HG03565 (cell line): ENCODE data around the gene CUL9.
"Not testable (repeated sequence)": the region's sequence is repeated elsewhere in the genome, so short reads cannot be mapped to it uniquely, and the experiment has no call there.

Experiments
- ATAC-seq: cut with Tn5 transposase; IDR thresholded peaks from one replicate; pipeline ENCODE4 v1.9.1; 2021; ENCODE audit warnings: mild to moderate bottlenecking, moderate library complexity; ENCODE audit not compliant: unreplicated experiment

CUL9 gene

DNA sequence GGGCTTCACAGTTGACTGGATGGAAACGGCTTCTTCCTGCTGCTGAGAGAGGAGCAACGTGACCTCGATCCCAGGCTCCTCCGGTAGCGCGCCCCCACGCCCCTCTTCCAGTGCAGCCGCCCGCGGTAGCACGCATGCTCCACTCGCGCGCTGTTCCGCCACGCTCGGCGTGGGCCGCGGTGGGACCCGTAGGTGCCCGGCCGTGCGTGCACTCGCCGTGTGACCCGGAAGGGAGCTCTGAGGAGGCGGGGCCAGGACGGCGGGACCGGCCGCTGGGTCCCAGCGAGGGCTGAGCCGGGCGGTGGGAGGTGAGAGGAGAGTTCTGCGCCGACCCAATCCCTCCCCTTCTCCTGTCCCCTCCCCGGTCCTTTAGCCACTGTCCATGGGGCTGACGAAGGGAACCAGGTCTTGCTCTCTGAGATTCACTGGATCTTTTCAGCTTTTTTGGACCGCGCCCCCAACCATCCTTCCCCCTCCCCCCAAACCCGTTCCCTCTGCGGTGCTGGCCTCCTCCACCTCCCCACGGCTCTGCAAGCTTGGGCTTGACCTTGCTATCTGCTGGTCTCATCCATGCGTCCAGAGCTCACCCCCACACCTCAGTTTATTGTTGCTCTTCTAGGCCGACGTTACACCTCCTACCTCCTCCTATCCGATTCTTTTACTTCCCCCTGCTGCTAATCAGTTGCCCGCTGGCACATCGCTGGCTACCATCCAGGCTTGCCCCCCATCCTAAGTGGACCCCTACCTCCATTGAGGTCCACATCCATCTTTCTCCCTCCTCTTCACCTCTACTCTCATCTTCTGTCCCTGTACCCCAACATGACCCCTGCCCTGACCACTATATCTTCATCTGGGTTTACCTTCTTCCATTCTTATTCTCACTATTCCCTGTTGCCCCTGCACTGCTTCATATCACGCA lies at the start of gene CUL9:
TSS of gene CUL9 (plus strand) at position 255 of the 919 bp plus-strand sequence. CDS start 2,115 bp downstream, outside the sequence.
- ATAC-seq = peak; percentile 83

GRCh38 chr6:43138267-43138666 lies 43.7 kb upstream of the CUL9 start:
- no peak for ATAC-seq

GRCh38 chr6:43139973-43140372 lies 42.0 kb upstream of the CUL9 start:
- ATAC-seq = not testable (repeated sequence)

GRCh38 chr6:43141644-43142043 lies 40.4 kb upstream of the CUL9 start:
- no peak for ATAC-seq

GRCh38 chr6:43142101-43142500 lies 39.9 kb upstream of the CUL9 start:
- no peak for ATAC-seq

GRCh38 chr6:43143235-43144128 lies 38.5 kb upstream of the CUL9 start:
- ATAC-seq = no peak

DNA sequence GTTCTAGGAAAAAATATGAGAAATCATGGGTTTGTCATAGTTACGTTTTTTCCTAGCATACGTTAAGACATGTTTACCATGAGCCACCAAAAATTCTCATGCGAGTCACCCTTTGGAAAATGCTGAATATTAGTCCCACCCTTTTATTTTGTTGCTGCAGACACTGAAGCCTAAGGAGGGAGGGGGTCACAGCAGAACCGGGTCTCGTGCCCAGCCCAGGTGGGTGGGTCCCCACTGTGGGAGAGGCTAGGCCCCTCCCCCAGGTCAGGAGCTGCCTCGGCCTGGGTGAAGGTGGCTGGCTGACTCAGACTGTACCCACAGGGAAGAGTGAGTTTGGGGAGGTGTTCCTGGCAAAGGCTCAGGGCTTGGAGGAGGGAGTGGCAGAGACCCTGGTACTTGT lies 37.1 kb upstream of the CUL9 start:
- ATAC-seq = no peak

DNA sequence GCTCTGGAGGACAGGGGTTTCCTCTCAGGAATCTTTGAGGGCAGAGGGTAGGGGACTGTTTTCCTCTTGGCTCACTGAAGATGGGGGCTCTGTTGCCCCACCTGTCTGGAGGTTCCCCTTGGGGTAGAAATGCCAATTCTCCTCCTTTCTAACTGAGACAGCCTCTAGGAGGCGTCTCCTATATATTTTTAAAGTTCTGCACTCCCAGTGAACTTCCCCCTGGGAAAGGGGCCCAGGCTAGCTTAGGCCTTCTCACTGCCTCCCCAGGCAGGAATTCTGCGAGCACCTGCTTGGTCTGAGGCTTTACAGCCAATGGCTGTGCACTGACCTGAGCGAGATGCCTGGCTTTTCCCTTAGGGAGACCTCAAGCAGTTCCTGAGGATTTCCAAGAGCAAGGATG lies 35.7 kb upstream of the CUL9 start:
- no peak for ATAC-seq

GRCh38 chr6:43146709-43147688 lies 35.0 kb upstream of the CUL9 start:
- ATAC-seq = no peak

DNA sequence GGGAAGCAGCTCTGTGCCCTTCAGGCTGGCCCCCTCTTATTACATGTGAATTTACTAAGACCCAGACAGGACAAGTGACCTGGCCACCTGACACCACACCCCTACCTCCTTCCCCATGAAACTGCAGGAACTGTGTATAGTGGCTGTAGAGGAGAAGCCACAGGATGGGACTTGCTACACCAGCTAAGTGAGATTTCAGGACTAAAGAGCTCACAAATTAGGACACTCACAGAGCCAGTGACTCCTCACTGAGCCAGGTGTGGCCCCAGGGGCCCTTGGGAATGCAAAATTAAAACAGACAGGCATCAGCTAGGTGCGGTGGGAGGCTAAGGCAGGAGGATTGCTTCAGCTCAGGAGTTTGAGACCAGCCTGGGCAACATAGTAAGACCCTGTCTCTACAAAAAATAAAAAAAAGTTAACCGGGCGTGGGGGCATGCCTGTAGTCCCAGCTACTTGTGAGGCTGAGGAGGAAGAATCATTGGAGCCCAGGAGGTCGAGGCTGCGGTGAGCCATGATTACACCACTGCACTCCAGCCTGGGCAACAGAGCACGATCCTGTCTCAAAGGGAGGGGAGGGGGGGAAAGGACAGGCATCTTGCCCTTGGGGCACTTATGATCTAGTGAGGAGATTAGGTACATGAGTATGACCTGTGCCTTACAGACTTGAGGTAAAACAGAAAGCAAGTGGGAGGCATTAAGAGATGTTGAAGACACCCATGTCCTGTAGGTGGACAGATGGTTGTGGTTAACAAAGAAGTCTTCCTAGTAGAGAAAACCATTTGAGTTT lies 34.1 kb upstream of the CUL9 start:
- ATAC-seq = no peak

DNA sequence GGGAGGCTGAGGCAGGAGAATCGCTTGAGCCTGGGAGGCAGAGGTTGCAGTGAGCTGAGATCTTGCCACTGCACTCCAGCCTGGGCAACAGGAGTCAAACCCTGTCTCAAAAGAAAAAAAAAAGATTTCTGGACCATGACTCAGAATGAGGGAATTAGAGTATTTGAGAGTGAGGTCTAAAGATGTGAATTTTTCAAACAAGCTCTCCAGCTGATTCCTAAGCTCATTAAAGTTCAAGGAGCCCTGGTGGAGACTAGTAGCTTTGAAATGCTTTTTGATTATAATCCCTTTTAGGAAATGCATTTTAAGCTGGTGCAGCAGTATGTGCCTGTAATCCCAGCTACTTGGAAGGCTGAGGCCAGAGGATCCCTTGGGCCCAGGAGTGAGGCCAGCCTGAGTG lies 32.7 kb upstream of the CUL9 start:
- no peak for ATAC-seq

DNA sequence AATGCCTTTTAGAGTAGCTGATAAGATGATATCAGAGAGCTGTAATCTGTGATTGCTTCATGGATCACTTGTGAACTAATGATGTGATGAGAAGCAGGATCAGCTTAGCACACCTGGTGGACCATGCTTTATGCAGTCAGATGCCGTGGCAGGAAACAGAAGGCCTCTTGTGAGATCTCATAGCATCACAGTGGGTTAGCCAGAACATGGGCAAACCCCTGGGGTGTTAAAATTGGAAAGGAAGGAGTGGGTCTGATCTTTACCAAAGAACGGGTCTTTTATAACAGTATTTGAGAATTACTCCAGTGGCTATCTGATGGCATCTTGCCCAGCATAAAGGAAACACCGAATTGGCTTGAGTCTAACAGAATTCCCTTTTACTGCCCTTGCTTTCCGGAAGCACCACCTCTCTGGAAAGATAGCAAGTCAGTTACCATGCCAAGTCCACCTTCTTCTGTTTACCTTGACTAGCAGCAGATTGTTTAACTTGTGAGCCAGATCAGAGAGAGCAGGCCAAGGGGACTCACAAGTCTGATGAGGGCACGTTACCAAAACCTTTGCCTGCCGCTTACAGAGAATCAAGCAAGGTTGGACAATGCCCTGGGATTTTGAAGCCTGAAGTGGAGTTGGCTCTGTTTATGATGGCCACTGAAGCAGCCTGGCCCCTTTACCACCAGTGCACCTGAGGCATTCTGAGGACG lies 31.8 kb upstream of the CUL9 start:
- no peak for ATAC-seq

DNA sequence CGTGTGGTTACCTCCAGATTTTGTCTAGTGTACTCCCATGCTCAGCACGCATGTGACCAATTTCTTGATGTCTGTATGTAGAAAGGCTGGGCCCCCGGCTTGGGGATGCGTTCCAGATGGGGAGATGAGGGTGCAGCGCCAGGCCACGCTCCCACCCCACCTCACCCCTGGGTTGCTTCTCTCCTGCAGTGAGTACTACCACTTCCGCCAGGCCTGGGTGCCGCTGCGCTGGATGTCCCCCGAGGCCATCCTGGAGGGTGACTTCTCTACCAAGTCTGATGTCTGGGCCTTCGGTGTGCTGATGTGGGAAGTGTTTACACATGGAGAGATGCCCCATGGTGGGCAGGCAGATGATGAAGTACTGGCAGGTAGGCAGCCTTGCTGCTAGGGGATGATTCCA lies 22.4 kb upstream of the CUL9 start:
- ATAC-seq = no peak

DNA sequence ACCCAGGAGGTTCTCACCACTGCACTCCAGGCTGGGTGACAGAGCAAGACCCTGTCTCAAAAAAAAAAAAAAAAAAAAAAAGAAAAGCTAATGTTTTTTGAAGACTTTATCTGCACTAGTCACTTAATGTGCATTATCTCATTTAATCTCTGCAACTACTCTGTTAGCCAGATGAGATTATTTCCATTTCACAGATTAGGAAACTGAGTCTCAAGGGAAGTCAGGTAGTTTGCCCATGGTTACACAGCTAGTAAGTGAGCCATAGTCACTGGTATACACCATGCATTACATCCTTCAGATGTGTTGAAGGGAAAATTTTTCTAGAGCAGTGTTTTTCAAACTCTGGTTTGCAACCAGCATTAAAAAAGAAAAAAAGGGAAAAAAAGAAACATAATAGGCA lies 18.1 kb upstream of the CUL9 start:
- no peak for ATAC-seq

- no peak for ATAC-seq
Observed at GRCh38 chr6:43170417-43170930, 11.5 kb upstream of the CUL9 start.

GRCh38 chr6:43170931-43171706 lies 10.9 kb upstream of the CUL9 start, which contains the start of gene SRF:
SRF (plus strand) TSS chr6:43171269; CDS start chr6:43171657, 388 bp downstream.
- peak; percentile 46 for ATAC-seq

- peak; percentile 2 for ATAC-seq
Observed at GRCh38 chr6:43171707-43172103, 10.3 kb upstream of the CUL9 start.
